NCI-H1930 (cell line): ENCODE measurements around the gene KLC3.
A peak's percentile ranks its signal among the peaks of the same experiment; 100 is the strongest.
"Not testable (repeated sequence)": the region's sequence is repeated elsewhere in the genome, so short reads cannot be mapped to it uniquely, and the experiment has no call there.

Experiments used
- DNase-seq, 2 experiments: peaks; one replicate each; lab custom pipeline; 2025; lab: John Stamatoyannopoulos, UW

The KLC3 gene

DNA sequence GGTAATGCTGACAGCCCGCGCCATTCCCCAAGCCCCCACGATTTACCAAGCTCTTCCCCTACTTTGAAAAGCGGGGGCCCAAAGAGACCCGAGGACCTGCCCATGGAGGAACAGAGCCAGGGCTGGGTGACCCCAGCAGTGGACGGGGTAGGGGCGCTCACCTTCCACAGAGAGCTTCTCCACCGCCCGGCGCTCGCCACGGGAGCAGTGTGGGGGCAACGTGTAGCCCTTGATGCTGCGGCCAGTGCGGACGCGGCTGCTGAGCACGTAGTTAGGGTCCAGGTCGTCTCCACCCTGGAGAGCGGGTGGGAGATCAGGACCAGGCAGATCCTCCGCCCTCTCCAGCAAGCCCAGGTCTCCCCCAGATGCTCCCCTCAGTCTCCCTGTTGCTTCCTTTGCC is 25.2 kb upstream of the KLC3 start:
- DNase-seq: no peak

DNA sequence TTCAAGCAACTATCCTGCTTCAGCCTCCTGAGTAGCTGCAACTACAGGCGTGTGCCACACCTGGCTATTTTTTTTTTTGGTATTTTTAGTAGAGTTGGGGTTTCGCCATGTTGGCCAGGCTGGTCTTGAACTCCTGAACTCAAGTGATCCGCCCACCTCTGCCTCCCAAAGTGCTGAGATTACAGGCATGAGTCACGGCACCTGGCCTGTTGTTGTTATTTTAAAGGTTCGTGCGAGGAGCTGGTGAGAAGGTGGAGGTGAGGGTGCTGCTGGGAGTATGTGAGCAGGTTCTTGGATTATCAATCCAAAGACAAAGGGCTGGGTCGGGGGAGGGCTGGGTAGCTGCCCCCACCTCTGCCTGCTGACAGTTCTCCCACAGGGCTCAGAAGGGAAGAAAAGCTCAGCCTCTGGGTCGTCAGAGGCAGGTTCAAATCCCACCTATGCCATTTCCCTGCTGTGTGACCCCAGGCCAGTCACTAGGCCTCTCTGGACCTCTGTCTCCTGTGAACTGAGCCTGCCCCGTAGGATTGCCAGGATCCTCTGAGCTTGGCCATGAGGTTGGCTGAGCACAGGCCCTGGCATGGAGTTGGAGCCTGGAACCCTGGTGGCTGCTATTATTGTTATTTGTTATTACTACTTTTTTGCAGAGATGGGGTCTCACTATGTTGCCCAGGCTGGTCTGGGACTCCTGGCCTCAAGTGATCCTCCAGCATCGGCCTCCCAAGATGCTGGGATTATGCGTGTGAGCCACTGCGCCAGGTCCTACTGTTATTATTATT is 19.4 kb upstream of the KLC3 start:
- DNase-seq: no peak

DNA sequence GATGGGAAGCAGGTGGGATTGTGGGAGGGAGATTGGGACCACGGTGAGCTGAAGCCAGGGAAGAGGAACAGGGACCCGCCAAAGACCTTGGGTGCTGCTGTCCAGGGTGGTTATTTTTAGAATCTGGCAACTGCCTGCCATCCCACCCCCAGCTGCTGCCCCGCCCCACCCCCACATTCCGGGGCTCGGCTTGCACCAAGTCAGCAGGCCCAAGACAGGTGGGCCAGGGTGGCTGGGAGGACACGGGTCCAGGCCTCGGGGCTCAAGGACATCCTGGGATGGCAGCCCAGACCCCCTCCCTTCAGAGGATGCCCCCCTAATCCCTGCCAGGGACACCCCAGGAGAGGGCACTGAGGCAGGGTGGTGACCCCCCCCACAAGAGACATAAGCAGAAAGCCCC is 18.7 kb upstream of the KLC3 start:
- no peak for DNase-seq

DNA sequence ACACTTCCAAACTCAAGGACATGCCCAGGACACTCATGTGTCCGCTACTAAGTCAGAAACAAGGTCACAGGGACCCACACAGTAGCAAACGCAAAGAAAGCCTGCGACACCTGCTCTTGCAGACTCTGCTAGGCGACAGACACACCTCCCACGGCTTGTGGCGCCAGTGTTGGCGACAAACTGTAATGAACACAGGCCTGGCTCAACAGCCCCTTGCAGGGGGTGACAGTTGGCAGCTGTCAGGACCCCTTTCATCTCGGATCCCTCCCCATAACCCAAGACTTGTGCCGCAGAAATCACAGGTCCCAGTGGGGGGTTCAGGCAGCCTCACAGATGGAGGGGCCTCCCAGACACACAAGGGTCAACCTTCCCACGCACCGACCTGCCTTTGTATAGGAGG is 18.2 kb upstream of the KLC3 start:
- peak; percentile 42 to 50 for DNase-seq

DNA sequence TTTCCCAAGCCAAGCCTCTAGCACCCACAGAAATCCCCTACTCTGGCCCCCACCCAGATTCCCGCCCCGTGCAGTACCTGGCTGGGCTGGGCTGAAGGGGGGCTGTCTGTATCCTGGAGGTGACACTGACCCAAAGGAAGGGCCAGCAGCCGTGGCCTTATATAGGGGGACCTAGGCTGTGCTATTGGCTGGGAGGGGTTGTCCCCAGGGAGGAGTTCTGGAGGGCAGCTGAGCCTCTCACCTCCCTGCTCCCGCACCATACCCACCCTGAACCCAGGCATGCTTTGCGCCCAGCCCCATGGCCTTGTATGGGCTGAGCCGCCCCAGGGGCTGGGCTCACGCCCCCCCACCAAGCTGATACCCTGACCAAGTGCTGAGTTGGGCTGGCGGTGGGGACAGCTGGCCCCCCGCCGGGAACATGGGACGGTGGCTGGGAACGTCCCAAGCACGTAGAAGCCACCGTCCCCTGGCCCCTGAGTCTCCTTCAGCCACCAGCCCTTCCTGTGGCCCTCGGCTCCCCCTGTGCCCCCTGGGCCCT is 17.7 kb upstream of the KLC3 start, which contains the start of gene CKM:
CKM (minus strand) TSS at position 132 of the 538 bp plus-strand sequence. CDS start 3,162 bp downstream, outside the sequence.
- no peak for DNase-seq

DNA sequence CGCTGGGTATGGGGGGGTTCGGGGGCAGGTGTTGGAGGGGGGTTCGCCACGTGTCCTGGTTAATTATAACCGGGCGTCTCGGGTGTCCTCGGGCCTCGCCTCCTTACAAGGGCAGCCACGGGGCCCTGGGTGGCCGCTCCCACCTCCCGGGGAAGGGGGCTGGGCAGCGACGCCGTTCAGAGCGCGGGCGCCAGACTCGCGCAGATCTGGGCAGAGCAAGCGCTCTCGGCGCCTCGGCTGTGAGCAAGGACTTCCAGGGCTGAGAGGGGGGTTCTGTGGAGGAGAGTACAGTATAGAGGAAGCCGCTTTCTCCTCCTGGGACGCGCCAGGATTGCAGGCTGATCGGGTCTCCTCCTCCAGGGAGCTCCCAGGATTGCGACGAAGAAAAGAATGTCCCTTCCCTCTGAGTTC is 16.9 kb upstream of the KLC3 start:
- DNase-seq: no peak

DNA sequence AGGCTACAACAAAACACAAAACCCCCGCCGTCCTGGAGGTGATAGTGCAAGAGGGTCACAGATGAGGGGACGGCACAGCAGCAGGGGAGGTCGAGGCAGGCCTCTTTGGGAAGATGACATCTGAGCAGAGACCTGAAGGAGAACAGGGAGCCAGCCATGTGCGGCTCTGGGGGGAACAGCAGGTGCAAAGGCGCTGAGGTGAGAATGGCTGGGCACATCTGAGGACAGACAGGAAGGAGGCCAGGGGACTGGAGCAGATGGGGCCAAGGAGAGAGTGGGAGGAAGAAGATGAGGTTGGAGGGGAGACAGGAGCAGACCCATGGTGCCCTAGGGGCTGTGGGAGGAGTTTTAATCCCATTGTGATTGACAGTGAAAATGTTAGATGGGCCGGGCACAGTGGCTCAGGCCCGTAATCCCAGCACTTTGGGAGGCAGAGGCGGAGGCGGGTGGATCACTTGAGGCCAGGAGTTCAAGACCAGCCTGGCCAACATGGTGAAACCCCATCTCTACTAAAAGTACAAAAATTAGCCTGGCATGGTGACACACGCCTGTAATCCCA is 16.1 kb upstream of the KLC3 start:
- no peak for DNase-seq

DNA sequence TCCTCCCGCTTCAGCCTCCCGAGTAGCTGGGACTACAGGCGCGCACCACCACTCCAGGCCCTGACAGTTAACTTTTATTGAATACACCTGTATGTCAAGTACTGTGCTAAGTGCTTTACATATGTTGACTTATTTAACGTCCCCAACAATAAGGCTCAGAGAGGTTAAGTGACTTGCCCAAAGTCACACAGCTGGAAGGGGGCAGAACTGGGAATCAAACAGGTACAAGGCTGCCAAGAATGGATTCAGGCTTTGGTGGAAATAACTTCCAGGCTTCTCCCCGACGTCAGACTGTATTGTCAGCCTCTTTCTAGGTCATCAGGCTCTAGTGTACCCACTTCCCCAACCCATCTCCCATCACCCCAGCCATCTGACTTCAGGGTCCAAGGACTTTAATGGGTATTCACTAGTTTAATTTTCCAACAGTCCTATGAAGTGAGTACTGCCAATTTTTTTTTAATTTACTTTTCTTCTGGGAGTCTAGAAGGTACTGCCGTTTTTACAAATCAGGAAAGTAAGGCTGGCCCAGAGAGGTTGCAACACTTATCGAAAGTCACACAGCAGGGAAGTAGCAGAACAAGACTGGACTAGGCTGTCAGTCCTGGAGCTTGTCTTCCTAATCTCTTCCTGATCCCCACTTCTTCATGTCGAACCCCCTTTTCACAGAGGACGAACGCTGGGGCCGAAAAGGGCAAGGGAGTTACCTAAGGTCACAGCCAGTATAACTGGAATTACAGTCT is 13.0 kb upstream of the KLC3 start:
- no peak for DNase-seq

DNA sequence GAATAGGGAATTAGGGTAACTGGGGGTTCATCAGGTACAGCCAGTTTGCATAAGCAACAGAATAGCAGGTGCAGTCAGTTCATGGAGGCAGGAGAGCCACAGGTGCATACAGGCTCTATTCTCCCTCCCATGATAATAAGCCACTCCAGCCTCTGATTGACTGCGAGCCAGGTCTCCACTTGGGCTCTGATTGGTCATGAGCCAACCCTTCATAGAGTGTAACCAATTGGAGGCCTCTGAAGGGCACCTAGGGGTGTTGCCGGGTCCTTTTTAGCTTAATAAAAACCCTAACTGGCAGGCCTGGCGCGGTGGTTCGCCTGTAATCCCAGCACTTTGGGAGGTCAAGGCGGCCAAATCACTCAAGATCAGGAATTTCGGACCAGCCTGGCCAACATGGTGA is 9.1 kb upstream of the KLC3 start:
- no peak for DNase-seq

DNA sequence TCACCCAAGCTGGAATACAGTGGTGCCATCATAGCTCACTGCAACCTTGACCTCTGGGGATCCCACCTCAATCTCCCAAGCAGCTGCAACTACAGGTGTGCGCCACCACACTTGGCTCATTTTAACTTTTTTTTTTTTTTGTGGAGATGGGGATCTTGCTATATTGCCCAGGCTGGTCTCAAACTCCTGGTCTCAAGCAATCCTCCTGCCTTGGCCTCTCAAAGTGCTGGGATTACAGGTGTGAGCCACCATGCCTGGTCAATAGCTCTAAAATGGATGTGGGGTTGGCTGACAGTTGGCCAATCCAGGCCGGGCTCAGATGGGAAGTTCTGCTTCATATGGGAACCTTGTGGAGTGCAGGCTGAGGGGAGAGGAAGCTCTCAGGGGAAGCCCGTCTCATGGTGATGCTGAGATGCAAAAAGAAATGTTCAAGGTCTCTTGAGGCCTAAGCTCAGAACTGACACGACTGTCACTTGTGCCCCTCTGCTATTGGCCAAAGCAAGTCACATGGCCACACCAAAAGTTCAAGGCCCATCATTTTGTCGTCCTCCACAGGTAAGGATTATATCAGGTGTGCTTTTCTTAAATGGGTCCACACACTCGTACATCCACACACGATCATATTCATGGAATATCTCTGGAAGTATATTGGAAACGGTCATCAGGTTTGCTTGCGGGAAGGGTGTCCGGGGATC is 6.8 kb upstream of the KLC3 start:
- no peak for DNase-seq

DNA sequence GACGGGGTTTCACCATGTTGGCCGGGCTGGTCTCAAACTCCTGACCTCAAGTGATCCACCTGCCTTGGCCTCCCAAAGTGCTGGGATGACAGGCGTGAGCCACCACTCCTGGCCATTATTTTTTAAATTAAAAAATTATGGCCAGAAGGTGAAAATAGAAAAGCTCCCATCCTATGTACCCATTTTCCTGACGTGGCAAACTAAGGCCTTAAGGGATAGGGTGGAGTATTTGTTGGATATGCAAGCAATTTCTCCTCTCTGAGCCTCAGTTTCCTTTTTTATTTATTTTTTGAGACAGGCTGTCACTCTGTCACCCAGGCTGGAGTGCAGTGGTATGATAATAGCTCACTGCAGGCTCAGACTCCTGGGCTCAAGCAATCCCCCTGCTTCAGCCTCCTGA is 5.7 kb upstream of the KLC3 start:
- not testable (repeated sequence) for DNase-seq

DNA sequence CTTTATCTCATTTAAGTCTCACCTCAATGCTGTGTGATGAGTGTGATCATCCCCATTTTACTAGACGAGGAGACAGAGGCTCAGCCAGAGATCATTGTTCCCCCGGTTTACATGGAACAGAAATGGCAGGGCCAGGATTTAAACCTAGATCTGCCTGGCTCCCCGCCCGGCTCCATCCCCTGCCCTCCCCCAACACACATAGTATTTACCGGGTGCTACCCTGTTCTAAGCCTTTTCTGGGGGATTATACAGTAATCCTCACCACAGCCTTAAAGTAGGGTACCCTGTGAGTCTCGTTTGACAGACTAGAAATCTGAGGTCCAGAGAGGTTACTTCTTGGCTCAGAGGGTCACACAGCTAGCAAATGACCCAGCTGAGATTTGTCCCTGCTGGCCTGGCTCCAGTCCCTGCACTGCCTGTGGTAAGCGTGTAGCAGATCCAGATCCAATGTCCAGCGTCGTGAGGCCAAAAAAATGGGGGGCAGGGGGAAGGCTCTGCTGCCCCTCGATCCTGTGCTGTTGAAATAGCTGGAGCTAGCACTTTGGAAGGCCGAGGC is 3.8 kb upstream of the KLC3 start:
- DNase-seq: no peak

DNA sequence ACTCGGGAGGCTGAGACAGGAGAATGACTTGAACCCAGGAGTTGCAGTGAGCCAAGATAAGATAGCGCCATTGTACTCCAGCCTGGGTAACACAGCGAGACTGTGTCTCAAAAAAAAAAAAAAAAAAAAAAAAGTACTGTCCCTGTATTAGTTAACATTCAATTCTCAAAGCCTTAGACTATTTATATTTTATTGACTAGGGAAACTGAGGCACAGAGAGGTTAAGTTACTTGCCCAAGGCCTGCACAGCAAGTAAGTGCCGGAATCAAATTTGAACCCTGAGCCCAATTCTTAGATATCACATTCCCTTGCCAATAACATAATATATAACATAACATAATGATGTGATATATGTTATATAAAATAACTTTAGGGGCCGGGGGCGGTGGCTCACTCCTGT is 921 bp upstream of the KLC3 start:
- no peak for DNase-seq

DNA sequence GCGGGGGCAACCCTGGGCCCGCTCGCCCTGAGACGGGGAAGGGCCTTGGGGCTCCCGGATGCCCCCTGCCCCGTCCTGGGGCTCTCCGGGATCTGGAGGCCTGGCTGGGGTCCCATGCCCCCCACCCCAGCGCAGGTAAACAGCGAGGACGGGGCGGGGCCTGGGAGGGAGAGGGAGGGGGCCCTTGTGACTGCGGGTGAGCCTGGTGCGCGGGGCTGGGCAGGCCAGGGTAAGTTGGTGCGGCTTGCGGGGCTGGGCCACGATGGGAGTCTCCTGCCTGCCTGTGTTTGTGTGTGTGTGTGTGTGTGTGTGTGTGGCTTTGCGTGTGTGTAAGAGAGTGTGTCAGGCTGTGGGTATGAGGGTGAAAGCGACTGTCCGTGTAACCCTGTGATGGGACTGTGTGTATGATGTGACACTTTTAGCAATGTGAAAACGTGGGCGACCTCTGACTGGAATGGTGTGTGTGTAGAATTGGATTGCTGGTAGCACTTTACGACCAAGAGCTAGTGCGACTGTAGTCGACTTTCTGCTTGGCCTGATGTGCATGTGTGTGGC is 426 bp downstream of the KLC3 start:
- DNase-seq: no peak

DNA sequence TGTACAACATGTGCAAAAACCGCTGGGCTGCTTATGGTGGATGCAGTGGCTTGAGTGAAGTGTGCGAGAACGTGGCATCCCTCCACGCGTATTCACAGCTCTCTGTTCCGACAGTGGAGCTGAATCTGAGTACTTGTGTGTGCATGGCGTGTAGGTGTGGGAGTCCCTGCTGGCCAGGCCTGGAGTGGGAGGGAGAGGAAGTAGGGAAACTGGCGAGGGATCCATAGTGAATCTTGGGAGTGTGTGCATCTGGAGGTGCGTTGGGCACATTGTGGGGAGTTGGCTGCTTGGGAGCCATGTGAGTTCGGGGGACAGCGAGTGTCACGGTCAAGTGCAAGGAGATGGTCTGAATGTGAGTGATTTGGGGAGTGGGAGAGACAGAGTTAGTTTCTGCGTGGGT is 2.4 kb downstream of the KLC3 start:
- no peak for DNase-seq

DNA sequence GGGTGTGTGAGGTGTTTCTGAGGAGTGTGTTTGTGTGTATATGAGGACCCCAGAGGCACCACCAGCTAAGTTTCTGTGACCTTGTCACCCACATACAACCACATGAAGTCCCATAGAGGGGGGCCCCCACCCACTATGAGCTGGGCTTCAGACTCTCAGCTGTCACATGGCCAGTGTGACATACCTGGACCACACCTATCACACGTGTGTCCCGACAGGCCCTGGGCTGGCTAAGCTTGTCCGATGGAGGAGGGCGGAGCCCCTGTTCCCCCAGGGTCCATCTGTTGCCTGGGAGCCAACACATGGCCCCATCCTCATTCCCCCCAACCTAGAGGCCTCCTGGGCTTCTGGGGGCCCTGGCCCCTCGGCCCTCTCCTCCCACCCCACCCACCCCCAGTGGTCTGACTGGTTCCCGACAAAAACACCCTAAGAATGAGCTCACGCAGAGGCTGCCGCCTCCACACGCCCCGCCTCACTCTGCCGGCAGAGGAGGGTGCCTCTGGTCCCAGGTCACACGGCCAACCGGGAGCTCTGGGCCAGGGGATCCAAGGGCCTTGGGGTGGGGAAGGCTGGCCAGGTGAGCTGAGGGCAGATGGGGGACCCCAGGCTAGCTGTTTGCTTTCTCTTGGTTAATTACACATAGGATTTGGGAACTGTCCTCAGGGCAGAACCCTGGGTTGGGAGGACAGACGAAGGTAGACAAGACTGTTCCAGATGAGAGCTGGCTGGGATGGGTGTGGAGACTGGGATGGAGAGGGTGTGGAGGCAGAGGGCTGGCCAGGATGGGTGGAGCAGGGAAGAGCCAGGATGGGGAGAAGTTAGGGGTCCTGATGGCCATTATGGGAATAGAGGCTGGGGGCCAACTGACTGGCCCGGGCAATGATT is 4.3 kb downstream of the KLC3 start:
- no peak for DNase-seq

DNA sequence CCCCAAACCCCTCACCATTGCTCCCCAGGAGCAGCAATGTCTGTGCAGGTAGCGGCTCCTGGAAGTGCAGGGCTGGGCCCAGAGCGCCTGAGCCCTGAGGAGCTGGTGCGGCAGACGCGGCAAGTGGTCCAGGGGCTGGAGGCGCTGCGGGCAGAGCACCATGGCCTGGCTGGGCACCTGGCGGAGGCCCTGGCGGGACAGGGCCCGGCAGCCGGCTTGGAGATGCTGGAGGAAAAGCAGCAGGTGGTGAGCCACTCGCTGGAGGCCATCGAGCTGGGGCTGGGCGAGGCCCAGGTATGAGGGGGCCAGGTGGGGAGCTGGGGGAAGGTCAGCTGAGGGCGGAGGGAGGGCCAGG is 4.9 kb downstream of the KLC3 start:
- no peak for DNase-seq

DNA sequence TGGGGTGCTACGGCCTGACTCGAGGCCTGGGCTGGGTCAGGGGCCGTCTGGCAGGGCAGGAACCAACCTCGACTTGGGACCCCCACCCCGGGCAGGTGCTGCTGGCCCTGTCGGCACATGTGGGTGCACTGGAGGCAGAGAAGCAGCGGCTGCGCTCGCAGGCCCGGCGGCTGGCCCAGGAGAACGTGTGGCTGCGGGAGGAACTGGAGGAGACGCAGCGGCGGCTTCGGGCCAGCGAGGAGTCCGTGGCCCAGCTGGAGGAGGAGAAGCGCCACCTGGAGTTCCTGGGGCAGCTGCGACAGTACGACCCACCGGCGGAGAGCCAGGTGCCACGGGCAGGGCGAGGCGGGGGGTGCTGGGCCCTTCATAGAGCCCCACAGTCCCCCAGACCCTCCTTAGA is 5.9 kb downstream of the KLC3 start:
- no peak for DNase-seq

DNA sequence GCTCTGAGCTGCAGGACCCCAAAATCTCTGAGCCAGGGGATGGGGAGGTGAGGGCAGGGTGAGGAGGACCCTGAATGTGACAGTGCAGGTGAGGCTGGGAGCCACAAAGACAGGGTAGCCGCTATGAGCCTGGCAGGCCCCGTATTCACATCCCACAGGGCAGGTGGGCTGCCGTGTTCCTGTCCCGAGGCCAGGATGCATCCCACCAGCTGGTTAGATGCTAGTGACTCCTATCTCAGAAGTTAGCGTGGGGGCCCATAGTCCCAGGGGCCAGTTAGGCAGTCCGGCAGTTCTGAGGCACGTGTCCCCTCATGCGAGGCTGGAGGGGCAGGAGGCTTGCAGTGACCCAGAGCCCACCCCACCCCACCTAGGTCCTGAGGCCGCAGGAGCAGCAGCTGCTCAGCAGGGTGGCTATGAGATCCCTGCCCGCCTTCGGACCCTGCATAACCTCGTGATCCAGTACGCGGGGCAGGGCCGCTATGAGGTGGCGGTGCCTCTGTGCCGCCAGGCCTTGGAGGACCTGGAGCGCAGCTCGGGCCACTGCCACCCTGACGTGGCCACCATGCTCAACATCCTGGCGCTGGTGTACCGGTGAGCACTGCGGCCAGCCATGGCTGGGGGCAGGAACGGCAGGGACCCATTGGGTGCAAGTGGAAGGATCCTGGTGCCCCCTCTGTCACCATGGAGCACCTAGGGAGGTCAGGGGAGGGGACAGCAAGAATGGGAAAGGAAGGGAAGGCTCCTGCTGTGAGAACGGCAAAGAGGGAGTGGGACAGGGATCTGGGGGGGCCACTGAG is 7.2 kb downstream of the KLC3 start:
- DNase-seq: no peak
